Measurements from ENCODE around the gene SDHA. TPM values are rescaled to one million over a fixed set of nuclear protein-coding genes. Genes with fewer than 3 reads are reported as not detected.
"Not testable (repeated sequence)": the region's sequence is repeated elsewhere in the genome, so short reads cannot be mapped to it uniquely, and the experiment has no call there.

The SDHA gene
- total and polyA plus RNA-seq, 2 of the 8 experiments (the other 6 are each of a cell fraction or from before 2014, with no cell fraction given): 59.7 to 87.3 TPM

GRCh38 chr5:274346-274745, 56.2 kb downstream of the SDHA start:
- FAIRE-seq; H3K14ac ChIP-seq (ENCODE audit: insufficient read length); H3K9me3 ChIP-seq (ENCODE audit: insufficient read depth in 2 of 2, low read depth in 1 of 2, low read length in 1 of 2); H3K4me1 ChIP-seq (replicated peaks in 1 of 4; ENCODE audit: control insufficient read depth in 3 of 4, insufficient read depth in 4 of 4, low read length in 3 of 4); H2BK120ac ChIP-seq (replicated peaks; ENCODE audit: low read depth, low read length); H4K8ac ChIP-seq (ENCODE audit: extremely low read depth, insufficient read depth, low read length); H2AK5ac ChIP-seq (ENCODE audit: low read depth, low read length); H3K79me1 ChIP-seq (ENCODE audit: low read depth, low read length); DNase-seq (ENCODE audit: low read depth in 1 of 2, low spot score in 2 of 2); H3K23me2 ChIP-seq (ENCODE audit: low read depth, low read length); H3K18ac ChIP-seq (ENCODE audit: extremely low read depth, low read length); H3K56ac ChIP-seq (replicated peaks; ENCODE audit: insufficient read length, low read depth, low read length); H3K4me2 ChIP-seq (ENCODE audit: insufficient read depth in 1 of 2, low read depth in 2 of 2, low read length in 2 of 2); H2BK12ac ChIP-seq (ENCODE audit: low read depth, low read length); H2BK15ac ChIP-seq (ENCODE audit: low read length); H2BK5ac ChIP-seq (ENCODE audit: low read depth, low read length); H4K20me1 ChIP-seq (replicated peaks in 1 of 2; ENCODE audit: control insufficient read depth in 1 of 2, insufficient read depth in 2 of 2, low read length in 2 of 2); H3K27me3 ChIP-seq (replicated peaks in 1 of 4; ENCODE audit: control insufficient read depth in 3 of 4, extremely low read depth in 1 of 4, insufficient read depth in 3 of 4, low read length in 3 of 4); H2AFZ ChIP-seq (ENCODE audit: low read length); H3K9ac ChIP-seq (replicated peaks in 1 of 4; ENCODE audit: extremely low read depth in 1 of 4, low read depth in 3 of 4, low read length in 3 of 4); H2BK20ac ChIP-seq (ENCODE audit: low read length); H3K4me3 ChIP-seq (ENCODE audit: extremely low read depth in 1 of 4, insufficient read depth in 2 of 4, low read depth in 3 of 4, low read length in 4 of 4); CTCF ChIA-PET (ENCODE audit: partially characterized antibody); H3K4ac ChIP-seq (replicated peaks; ENCODE audit: insufficient read length, low read depth, low read length); H4K91ac ChIP-seq (replicated peaks; ENCODE audit: insufficient read length, low read length); H4K5ac ChIP-seq (ENCODE audit: insufficient read length, low read depth, low read length); H3K23ac ChIP-seq (ENCODE audit: insufficient read length); H3K27ac ChIP-seq (ENCODE audit: low read depth, low read length): not testable (repeated sequence)
- Histone ChIP-seq H3K36me3 (ENCODE audit: control insufficient read depth in 2 of 4, insufficient read depth in 4 of 4, low read length in 3 of 4) (peaks cover 2 to 18% (median 7%) of the 10 kb centered on the region in 4 experiments; a peak in 5 of 8 replicates), H3K79me2 (ENCODE audit: control insufficient read depth in 1 of 2, insufficient read depth in 2 of 2, low read length in 2 of 2) (peaks cover 3 to 45% of the 10 kb centered on the region in 2 experiments)
- POLR2A ChIA-PET (ENCODE audit: partially characterized antibody): interaction anchor here (1.2 kb wide), 1 partner anchor 83 kb away, joined by 3 read pairs; the partner anchor contains the start of gene LRRC14B
- WGBS, 2 experiments (ENCODE audit: extremely low coverage in 1 of 2, insufficient coverage in 1 of 2, insufficient read length in 1 of 2, insufficient replicate concordance in 2 of 2, low coverage in 1 of 2, low lambda C conversion rate in 2 of 2, missing lambda C conversion rate in 1 of 2): 97% methylated on average over 7 of the region's 7 CpGs; no CpG with 5 or more reads in 1 of the 2 experiments
